Ishikawa (cell line): ENCODE results near the gene PLA2G4F.

ENCODE experiments used
- CREB1 ChIP-seq: IDR thresholded peaks from 2 replicates; pipeline ENCODE4 v1.6.1; 2012; ENCODE audit warnings: low read depth
- TAF1 ChIP-seq: IDR thresholded peaks from 2 replicates; pipeline ENCODE4 v1.6.1; 2012; ENCODE audit warnings: low read depth, mild to moderate bottlenecking
- TEAD4 ChIP-seq: IDR thresholded peaks from 2 replicates; pipeline ENCODE4 v1.6.1; 2012

- TF ChIP-seq TEAD4 (no peak), TAF1 (no peak), CREB1 (no peak)
Observed at GRCh38 chr15:42135351-42135750, 21.1 kb downstream of the PLA2G4F start.
